PC-9 (cell line): ENCODE data around the gene RBM38.

ENCODE experiments used
- EZH2 ChIP-seq: fragments of 200-600 bp; sonication (generic); IDR thresholded peaks from 2 replicates; pipeline ENCODE4 v1.8.0; 2017; ENCODE audit warnings: antibody characterized with exemption, low read depth
- TF ChIP-seq, protein P1 (sequence below): fragments of 200-600 bp; sonication (generic); conservative IDR thresholded peaks from 2 replicates; pipeline ENCODE4 v1.6.1; 2017; ENCODE audit warnings: mixed run types, antibody characterized with exemption, mild to moderate bottlenecking, moderate library complexity

DNA sequence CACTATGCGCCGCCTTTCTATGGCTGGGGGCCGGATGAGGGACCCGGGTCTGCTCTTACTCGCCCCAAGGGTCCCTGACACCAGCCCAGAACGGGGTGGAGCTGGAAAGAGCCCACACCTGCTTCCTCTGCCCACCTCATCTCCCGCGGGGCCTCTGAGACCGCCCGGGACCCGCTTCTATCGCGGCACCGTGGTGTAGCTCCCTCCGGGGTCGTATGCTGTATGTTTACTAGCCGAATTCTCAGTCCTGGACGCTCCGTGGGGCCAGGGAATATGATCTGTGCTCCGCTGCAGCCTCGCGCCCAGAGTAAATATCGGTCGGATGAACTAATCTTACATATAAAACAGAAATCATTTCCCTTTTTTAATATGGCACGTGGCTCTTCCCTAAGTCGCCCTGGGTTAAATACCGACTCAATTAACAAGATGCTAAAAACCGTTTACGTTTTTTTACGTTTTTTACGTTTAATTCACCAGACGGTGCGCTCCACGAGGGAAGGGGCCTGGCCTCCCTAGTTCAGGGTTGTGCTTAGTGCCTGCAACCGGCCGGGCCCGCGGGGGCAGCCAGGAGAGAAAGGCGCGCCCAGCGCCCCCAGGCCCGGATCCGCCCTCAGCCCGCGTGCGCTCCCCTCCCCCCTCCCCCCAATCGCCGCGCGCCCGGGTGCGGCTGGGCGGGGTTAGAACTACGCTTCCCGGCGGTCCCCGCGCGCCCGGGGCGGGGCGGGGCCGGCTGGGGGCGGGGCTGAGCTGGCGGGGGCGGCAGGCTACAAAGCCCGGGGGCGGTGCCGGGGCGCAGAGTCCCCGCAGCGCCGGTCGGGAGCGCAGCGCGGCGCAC lies at the start of gene RBM38:
- TF ChIP-seq, protein P1, sequence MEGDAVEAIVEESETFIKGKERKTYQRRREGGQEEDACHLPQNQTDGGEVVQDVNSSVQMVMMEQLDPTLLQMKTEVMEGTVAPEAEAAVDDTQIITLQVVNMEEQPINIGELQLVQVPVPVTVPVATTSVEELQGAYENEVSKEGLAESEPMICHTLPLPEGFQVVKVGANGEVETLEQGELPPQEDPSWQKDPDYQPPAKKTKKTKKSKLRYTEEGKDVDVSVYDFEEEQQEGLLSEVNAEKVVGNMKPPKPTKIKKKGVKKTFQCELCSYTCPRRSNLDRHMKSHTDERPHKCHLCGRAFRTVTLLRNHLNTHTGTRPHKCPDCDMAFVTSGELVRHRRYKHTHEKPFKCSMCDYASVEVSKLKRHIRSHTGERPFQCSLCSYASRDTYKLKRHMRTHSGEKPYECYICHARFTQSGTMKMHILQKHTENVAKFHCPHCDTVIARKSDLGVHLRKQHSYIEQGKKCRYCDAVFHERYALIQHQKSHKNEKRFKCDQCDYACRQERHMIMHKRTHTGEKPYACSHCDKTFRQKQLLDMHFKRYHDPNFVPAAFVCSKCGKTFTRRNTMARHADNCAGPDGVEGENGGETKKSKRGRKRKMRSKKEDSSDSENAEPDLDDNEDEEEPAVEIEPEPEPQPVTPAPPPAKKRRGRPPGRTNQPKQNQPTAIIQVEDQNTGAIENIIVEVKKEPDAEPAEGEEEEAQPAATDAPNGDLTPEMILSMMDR: no peak
- no peak for TF ChIP-seq EZH2
